IPS-NIHi11 (cell line): ENCODE measurements around the gene ATP1A1.

Experiments
- DNase-seq: peaks from one replicate; pipeline ENCODE4 v3.0.0; 2012; ENCODE audit warnings: mixed read lengths, low spot score

The ATP1A1 gene

DNA sequence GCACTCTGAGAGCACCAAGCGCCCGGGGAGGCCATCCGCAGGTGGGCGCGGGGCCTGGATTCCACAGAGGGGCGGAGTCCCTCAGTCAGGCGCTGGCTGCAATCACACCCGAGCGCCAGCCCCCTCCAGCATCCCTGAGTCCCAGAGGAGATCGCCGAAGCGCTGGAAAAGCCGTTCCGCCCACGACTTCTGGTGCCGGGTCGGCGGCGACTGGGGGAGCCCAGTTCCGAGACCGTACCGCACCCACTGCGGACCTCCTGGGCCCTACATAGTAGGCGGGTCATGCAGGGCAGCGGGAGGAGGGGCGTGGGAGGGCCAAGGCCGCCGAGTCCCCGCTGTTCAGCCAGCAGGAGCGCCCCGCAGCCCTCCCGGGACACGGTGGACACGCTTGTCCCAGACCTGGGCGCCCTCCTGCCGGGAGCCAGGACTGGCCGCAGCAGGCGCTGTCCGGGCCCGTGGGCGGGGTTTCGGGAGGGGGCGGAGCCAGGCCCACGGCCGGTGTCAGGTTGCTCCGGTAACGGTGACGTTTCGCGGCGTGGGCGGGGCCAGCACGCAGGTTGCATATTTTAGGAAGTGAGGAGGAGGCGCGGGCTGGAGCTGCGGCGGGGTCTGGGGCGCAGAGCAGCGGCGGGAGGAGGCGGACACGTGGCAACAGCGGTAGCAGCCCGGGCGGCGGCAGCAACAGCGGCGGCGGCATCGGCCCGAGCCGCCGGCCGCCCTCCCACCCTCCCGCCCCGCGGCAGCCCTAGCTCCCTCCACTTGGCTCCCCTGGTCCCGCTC, at the start of gene ATP1A1:
ATP1A1 (plus strand) TSS at position 594 of the 780 bp plus-strand sequence. CDS start 268 bp downstream, outside the sequence.
- DNase-seq, result peak; percentile 97

DNA sequence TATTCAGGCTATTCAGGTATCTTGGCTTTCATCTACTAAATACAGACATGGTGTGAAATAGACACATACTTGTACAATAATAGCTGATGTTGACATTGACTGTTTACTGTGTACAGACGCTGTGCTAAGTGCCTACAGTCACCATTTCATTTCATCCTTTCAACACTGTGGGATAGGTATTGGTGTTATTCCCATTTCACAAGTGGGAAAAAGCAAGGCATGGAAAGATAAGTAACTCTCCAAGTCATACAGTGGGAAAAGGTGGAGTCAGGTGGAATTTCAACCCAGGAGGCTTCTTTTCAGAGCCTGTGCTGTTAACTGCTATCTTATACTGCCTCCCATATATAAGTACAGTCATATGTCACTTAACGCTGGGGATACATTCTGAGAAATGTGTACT, 49.6 kb upstream of the ATP1A1 start:
- no peak for DNase-seq

DNA sequence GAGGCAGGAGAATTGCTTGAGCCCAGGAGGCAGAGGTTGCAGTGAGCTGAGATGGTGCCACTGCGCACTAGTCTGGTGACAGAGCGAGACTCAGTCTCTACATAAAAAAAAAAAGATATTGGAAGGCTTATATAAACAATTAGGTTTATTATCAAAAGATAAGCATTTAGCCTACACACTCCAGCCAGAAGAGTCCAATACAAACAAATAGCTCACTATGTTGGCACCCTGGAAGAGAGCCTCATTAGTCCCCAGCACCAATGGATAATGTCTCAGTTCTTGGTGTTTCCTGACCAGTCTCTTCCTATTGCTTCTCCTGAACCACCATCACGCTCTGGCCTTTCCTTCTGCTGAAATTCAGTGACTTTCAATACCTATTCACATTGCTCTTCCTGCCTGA, 48.6 kb upstream of the ATP1A1 start:
- no peak for DNase-seq

- no peak for DNase-seq
Observed at GRCh38 chr1:116325104-116325503, 47.9 kb upstream of the ATP1A1 start.

DNA sequence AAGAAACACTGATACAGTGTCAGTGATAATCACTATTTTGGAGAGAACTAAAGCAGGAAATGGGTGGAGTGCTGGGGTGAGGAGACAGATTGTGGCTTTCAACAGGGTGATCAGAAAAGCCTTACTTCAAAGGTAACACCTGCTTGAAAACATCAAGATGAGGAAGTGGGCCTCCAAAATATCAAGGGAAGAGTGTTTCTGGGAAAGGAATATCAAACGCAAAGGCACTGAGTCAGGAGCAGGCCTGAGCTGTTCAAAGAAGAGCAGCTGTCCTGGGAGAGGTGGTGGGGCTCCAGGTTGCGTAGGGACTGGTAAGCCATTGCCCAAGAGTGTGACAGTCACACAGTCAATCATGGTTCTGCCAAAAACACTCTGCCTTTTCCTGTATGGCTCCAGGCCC, 47.1 kb upstream of the ATP1A1 start:
- no peak for DNase-seq

DNA sequence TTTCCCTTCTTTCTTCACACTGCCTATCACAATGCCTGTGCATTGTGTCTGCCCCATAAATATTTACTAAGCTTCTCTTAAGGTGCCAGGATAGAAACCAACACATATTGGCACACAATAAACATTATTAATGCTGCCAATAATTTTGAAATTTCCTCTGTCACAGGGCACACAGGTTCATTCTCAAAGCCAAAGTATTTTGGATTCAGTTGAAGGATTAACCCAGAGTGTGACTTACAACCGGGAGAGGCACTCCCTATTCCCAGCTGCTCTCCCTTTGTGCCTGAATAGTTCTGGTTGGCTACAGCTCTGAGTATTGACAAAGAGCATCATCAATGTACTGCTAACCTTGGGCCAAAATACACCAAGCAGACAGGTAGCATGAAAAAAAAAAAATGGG, 46.6 kb upstream of the ATP1A1 start:
- DNase-seq, result no peak

DNA sequence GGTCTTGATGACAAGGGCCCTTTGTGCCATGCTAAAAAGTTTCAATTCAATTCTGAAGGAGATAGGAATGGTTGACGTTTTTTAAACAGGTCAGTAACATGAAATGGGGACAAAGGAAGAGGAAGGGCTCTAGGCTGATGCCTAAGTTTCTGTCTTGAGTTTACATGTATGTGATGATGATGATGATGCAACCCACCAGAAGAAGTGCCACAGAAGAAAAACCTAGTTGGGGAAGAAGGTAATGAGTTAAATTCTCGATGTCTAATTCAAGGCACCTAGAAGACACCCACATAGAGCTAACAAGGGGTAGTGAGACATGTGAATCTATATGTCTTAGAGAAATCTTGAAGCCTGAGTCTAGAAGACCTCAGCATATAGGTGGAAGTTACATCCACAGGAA, 44.4 kb upstream of the ATP1A1 start:
- DNase-seq, result no peak

DNA sequence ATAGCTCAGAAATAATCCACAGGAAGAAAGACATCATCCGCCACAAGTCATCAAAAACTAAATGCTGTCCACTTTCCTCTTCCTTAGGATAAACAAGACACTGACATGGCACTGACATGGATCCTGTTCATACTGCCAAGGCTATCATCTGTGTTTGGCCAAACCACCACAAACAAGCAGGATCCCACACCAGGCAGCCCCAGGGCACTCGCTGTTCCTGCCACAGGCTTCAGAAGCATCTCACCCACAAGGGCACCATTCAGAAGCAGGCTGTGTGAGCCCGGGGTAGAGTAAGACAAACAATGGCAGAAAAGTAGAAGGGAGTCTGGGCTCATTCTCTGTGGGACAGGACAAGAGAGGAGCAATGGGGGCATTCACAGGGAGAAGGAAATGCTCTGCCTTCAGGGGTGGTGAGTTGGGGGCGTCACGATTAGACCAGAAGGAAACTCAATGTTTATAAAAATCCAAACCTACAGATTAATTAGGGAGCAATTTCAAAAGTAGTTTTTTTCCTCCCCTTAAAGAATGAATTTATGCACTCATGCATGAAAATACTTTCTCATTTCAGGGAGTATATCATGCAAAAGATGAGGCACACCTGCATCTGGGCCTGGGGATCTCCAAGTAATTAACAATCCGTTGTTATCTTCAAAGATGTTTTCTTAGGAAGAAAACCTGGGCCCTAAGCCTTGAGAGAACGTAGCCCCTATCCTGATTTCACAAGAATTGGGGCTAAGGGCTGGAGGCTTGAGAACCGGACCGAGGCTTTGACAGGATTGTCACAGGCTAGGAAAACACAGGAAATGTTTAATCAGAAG, 43.3 kb upstream of the ATP1A1 start:
- no peak for DNase-seq

DNA sequence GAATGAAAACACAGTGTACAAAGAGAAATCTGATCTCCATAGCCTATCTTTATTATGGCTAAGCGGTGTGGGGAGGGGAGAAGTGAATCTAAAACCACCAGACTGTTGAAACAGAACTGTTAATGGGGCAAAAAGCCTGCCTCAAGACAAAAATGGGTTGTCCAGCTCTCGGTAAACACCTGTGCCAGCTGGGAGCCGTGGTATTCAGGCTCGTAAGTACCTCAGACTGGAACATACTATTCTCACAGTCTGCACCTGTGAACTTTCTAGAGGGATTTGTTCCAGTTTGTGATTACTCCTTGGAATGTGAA, 42.7 kb upstream of the ATP1A1 start:
- peak; percentile 27 for DNase-seq

DNA sequence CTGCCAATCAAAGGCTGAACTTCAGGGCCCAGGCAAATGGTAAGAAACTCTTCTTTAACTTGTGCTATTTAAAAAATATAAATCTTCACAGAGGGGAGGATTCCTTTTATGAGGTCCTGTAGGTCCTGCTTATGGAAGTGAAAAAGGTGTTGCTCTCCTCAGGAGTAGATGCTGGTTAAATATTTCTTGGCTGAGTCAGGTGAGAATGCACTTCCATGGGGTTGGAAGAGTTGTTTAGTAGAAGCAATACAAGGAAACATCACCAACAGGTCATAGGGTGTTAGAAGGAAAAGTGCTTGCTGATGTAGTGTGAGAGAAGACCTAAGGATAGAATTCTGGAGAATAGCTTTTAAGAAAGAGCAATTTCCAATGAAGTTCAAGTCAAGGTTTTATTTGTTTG, 42.2 kb upstream of the ATP1A1 start:
- no peak for DNase-seq

DNA sequence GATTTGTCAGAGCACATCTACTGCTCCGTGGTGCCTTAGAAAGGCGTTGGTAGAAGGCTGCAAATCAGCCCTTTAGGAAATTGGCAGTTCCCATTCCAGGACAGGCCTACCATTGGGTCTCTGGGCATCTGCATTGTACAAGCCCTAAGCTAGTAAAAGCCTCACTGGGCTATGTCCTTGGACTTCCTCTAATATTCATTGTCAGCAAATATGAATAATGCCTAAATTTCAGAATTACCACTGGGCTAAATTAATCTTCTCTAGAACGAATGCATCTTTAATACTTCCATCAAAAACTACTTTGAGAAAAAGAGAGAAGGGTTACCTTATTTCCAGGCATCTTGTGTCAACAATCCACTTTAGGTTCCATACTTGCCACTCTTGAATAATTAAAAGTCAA, 41.5 kb upstream of the ATP1A1 start:
- DNase-seq, result no peak

GRCh38 chr1:116332451-116332850, 40.6 kb upstream of the ATP1A1 start:
- DNase-seq, result no peak

- DNase-seq, result no peak
Observed at GRCh38 chr1:116333171-116334014, 39.7 kb upstream of the ATP1A1 start.

DNA sequence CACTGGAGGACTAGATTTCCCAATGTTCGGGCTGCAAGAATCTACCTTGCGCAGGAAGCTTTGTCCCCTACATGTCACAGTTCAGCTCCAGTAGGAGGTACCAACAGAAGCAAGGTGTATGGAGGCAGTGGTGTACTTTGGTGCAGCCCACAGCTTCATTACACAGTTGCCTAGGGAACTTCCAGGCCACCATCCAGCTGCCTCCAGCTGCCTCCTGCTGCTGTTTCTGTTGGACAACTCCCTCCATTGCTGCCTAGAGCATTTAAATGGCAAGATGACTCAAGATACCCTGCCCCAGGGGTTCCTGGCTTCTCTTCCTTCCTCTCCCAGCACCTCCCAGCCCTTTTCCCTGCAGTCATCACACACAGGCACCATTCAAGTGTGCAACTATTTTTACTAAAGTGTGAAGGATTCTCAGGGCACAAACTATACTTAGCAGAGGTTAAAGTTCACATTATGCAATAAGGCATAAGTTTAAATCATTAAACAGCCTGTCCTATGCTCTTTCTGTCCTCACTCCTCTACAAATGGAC, 39.0 kb upstream of the ATP1A1 start:
- DNase-seq, result no peak

DNA sequence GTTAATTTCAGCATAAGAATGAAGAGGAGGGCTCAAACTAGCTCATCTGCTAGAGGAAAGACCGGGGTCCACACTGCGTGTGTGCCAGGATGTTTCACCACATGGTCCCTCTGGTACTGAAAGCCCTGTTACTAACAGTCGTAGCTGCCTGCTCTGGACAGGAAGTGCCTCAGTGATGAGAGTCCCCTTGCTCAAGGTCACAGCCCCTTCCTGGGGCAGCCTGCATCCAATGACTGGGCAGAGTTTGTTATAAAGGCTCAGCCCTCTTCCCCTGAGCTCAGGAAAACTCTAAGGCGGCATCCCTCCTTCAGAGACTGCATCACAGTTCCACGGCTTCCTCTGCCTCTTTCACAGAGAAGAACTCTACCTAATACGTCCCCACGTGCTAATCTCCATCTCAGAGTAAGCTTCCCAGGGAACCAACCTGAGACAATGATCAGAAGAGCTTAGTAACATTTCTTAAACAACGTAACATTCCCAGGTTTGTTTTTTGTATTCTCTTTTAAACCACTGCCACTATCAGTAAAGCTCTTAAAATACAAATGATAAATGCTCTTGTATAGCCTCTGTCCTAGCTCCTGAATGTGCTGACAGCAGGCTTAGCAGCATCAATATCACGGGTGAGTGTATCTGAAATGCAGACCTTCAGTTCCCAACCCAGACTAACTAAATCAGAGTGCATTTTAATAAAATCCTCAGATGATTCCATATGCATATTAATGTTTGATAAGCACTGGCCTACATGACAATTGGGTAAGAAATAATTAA, 38.0 kb upstream of the ATP1A1 start:
- DNase-seq, result peak; percentile 34

GRCh38 chr1:116335850-116336624, 37.0 kb upstream of the ATP1A1 start:
- DNase-seq, result no peak

- DNase-seq, result no peak
Observed at GRCh38 chr1:116337398-116337797, 35.6 kb upstream of the ATP1A1 start.

GRCh38 chr1:116338400-116338799, 34.6 kb upstream of the ATP1A1 start:
- DNase-seq, result no peak

GRCh38 chr1:116340506-116341231, 32.4 kb upstream of the ATP1A1 start:
- no peak for DNase-seq

GRCh38 chr1:116343019-116343418, 30.0 kb upstream of the ATP1A1 start:
- no peak for DNase-seq
